Activated naive CD8-positive, alpha-beta T cell (primary cell): ENCODE results near the gene FILIP1L.

Experiments used
- H3K27ac Mint-ChIP-seq: one replicate; pipeline ENCODE4 v1.8.0; 2021; ENCODE audit warnings: mixed read lengths
- H3K27me3 Mint-ChIP-seq: one replicate; pipeline ENCODE4 v1.8.0; 2021; ENCODE audit warnings: mixed read lengths
- H3K36me3 Mint-ChIP-seq: one replicate; pipeline ENCODE4 v1.8.0; 2021; ENCODE audit warnings: mixed read lengths
- H3K4me1 Mint-ChIP-seq: one replicate; pipeline ENCODE4 v1.8.0; 2021; ENCODE audit warnings: low read depth, mixed read lengths
- H3K4me3 Mint-ChIP-seq: one replicate; pipeline ENCODE4 v1.8.0; 2021; ENCODE audit warnings: mild to moderate bottlenecking, mixed read lengths
- H3K9me3 Mint-ChIP-seq: one replicate; pipeline ENCODE4 v1.8.0; 2021; ENCODE audit warnings: low read depth, mixed read lengths

FILIP1L gene

DNA sequence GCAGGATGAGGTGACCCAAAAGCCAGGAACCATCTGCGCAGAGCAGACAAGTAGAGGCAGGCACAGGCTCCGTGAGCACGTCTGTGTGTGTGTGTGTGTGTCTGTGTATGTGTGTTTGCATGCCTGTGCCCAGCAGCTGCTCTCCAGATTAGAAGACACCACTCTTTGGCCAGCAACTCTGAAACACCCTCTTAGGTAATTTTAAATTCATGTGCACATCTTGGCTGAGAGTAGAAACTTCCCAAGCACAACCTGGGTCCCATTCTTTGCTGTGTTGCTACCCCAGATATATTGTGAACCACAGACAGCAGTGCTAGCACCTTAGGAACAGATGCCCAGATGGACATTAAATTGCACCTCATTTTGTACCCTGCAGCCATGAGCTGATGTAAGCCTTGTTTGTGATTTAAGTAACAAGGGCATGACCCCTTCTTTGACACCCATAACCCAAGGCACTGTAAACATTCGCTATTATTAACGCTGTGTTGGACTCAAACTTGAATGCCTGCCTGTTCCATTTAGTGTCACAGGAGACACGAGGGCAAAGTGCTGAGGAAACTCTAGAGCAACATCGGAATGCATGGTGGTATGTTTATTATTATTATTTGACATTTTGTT, at the start of gene FILIP1L:
Gene FILIP1L (minus strand): TSS at position 89 of the 618 bp plus-strand sequence.
- no peak within 1 kb of the TSS for H3K27ac Mint-ChIP-seq
- no peak within 1 kb of the TSS for H3K4me3 Mint-ChIP-seq
- no peaks in the 10 kb centered on the region for H3K9me3 Mint-ChIP-seq

DNA sequence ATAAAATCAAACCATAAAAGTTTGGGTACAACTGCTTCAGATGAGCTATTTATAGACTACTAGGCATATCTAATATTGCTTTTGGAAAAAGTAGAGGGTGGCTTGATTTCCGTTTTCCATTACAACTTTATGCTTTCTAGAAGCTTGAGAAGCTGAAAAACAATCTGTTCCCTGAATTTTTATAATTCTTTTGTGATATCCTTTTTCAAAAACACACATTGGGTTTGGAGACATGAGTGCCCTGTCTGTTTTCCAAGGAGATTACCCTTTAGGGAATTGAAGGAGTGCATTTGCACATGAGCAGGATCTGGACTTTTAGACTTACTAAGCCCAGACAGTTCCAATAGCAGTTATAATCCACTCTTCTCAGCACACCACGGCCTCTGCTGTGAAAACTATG, 49.5 kb upstream of the FILIP1L start:
- H3K36me3 Mint-ChIP-seq: peaks cover 19% of the 10 kb centered on the region
- no peaks in the 10 kb centered on the region for H3K27me3 Mint-ChIP-seq
- H3K4me3 Mint-ChIP-seq: no peak overlapping the region
- H3K27ac Mint-ChIP-seq: no peak overlapping the region
- peaks cover 5% of the 10 kb centered on the region for H3K4me1 Mint-ChIP-seq
- H3K9me3 Mint-ChIP-seq: no peaks in the 10 kb centered on the region

More for the DNA sequence above, at the start of gene FILIP1L:
- peaks cover 10% of the 10 kb centered on the region for H3K36me3 Mint-ChIP-seq
- no peaks in the 10 kb centered on the region for H3K4me1 Mint-ChIP-seq
- no peaks in the 10 kb centered on the region for H3K27me3 Mint-ChIP-seq

DNA sequence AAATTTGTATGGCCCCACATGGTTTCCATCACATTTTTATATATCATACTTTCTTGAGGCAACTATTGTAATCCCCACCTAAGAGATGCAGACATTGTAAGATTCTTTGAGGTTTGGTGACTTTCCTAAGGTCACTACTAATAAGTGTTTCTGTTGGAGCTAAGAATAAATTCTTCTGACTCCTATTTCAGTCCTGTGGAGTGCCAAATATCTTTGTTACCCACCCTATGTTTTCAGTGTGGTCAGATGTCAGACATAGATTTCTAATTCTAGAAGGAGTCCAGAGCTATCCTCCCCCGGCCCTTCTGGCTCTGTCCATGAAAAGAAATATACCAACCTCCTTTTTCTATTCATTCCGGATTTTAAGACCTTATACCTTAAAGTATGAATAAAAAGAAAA, 46.2 kb upstream of the FILIP1L start:
- no peak overlapping the region for H3K4me3 Mint-ChIP-seq
- peaks cover 5% of the 10 kb centered on the region for H3K4me1 Mint-ChIP-seq
- H3K27ac Mint-ChIP-seq: no peak overlapping the region
- peaks cover 7% of the 10 kb centered on the region for H3K9me3 Mint-ChIP-seq
- H3K36me3 Mint-ChIP-seq: peaks cover 31% of the 10 kb centered on the region
- H3K27me3 Mint-ChIP-seq: no peaks in the 10 kb centered on the region

DNA sequence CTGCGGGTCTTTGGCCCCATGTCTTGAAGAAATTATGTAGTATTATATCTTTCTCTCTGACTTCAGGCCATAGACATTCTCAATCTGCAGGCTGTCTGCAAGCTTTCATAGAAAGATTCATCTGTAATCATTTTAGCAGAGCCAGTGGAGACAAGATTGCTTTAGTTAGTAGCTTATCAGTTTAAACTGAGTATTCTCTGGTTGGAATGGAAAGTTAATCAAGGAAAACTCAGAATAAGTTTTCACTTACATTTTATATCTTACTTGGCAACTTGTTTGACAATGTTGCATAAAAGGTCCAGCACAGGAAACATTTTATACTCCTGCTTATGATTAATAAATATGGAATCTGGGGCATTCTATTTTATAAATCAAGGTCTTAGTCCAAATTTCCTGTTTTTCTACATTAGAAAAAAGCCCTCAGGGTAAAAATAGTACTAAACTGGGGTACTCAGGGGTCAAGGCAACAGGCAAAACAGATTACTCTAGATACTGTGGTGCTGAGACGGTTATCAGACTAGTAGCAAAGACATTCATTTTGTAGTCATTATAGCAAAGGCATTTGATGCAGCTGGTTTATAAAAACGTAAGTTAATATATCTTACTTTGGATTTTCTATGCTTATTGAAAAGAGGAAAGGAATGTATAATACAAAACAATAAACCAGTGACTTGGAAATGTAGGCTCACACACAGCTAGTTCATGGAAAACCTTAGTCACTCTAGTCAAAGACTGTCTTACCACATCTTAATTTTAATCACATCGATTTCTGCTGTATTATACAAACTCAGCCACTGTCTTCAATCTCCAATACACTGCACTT, 45.2 kb upstream of the FILIP1L start:
- Mint-ChIP-seq H3K4me3 (no peak overlapping the region), H3K4me1 (peaks cover 5% of the 10 kb centered on the region), H3K27ac (no peak overlapping the region), H3K27me3 (no peaks in the 10 kb centered on the region), H3K36me3 (peaks cover 37% of the 10 kb centered on the region), H3K9me3 (peaks cover 14% of the 10 kb centered on the region)

DNA sequence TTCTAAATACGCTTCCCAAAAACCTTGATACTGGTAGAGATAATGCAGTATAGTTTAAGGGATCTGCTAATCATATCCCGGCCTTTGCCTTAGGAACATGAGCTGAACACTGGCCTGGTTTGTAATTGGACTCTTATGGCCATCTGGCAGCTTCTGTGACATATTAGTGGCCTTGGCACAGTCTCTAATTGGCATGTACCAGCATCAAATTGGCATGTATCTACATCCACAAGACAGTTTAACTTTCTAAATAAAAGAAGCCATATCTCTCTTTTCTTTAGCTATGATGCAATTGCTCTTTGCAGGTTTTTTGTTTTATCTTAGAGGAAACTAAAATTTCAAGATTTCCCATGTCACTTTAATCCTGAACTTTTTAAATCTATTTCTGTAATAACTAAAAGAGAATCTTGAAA, 44.6 kb upstream of the FILIP1L start:
- Mint-ChIP-seq H3K27ac (no peak overlapping the region), H3K4me1 (peaks cover 5% of the 10 kb centered on the region), H3K27me3 (no peaks in the 10 kb centered on the region), H3K4me3 (no peak overlapping the region), H3K36me3 (peaks cover 37% of the 10 kb centered on the region), H3K9me3 (peaks cover 14% of the 10 kb centered on the region)

DNA sequence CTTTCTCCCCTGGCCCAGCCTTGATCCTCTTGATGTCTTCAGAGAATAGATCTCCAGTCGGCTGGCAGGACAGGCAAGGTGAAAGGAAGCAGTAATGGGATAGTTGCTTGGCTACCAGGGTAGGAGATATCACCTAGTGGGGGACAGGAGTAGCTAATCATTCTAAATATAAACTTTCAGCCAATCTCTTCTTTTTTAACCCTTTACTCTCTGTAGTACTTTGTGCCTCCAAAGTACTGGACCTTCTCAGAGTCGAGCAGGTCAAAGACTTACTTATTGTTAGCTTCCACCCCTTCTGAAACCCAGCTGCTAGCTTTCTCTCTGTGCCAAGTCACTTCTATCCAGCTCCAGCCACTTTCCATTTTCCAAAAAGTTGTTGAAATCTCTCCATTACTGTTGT, 43.4 kb upstream of the FILIP1L start:
- Mint-ChIP-seq H3K36me3 (peaks cover 45% of the 10 kb centered on the region), H3K4me1 (peaks cover 5% of the 10 kb centered on the region), H3K27ac (no peak overlapping the region), H3K4me3 (no peak overlapping the region), H3K27me3 (no peaks in the 10 kb centered on the region), H3K9me3 (peaks cover 14% of the 10 kb centered on the region)

DNA sequence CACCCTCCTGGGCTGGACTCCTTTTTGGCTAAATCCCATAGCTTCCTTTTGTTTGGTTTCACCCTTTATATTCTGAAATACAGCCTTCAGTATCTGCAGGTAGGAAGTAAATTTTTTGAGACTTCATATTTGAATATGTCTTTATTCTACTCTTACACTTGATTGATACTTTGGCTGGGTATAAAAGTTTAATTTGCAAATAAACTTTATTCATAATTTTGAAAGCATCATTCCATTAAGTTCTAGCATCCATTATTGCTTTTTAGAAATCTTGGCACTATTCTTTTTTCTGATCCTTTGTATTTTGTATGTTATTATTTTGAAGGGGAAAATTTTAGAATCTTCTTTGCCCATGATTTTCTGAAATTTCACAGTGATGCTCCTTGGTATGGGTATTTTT, 41.3 kb upstream of the FILIP1L start:
- H3K9me3 Mint-ChIP-seq: peaks cover 14% of the 10 kb centered on the region
- no peak overlapping the region for H3K27ac Mint-ChIP-seq
- peaks cover 6% of the 10 kb centered on the region for H3K4me1 Mint-ChIP-seq
- peaks cover 55% of the 10 kb centered on the region for H3K36me3 Mint-ChIP-seq
- no peaks in the 10 kb centered on the region for H3K27me3 Mint-ChIP-seq
- H3K4me3 Mint-ChIP-seq: no peak overlapping the region

DNA sequence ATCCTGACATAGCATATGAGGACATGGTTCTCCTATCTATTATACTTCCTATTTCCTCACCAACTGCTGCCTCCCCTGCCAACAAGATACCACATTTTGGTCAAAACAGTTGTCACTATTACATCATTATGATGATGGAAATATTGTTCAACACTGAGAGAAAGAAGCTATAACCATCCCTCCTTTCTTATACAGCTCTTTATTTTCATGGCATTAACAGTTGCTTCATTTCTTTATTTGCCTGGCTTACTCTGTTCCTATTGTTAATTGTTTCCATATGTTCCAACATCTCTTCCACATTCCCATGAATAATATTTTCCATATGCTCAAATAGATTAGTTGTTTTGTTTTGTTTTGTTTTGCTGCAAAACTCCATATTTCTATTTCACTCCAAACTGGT, 40.8 kb upstream of the FILIP1L start:
- no peaks in the 10 kb centered on the region for H3K27me3 Mint-ChIP-seq
- H3K4me3 Mint-ChIP-seq: no peak overlapping the region
- no peak overlapping the region for H3K27ac Mint-ChIP-seq
- H3K4me1 Mint-ChIP-seq: peaks cover 5% of the 10 kb centered on the region
- peaks cover 14% of the 10 kb centered on the region for H3K9me3 Mint-ChIP-seq
- peaks cover 55% of the 10 kb centered on the region for H3K36me3 Mint-ChIP-seq

DNA sequence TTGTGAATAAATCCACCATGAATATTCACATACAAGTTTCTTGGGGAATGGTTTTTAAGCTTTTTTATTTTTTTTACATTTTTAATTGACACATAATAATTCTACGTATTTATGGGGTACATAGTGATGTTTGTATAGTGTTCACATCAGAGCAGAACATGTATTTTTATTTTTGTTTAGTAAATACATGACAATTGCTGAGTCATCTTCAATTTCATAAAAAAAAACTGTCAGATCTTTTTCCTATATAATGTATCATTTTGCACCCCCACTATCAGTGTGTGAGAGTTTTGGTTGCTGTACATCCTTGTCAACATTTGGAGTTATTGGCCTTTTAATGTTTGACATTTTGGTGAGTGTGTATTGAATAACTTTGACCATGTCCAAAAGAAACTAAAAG, 39.9 kb upstream of the FILIP1L start:
- no peak overlapping the region for H3K4me3 Mint-ChIP-seq
- peaks cover 57% of the 10 kb centered on the region for H3K36me3 Mint-ChIP-seq
- peaks cover 3% of the 10 kb centered on the region for H3K4me1 Mint-ChIP-seq
- H3K9me3 Mint-ChIP-seq: peaks cover 14% of the 10 kb centered on the region
- H3K27me3 Mint-ChIP-seq: no peaks in the 10 kb centered on the region
- no peak overlapping the region for H3K27ac Mint-ChIP-seq

DNA sequence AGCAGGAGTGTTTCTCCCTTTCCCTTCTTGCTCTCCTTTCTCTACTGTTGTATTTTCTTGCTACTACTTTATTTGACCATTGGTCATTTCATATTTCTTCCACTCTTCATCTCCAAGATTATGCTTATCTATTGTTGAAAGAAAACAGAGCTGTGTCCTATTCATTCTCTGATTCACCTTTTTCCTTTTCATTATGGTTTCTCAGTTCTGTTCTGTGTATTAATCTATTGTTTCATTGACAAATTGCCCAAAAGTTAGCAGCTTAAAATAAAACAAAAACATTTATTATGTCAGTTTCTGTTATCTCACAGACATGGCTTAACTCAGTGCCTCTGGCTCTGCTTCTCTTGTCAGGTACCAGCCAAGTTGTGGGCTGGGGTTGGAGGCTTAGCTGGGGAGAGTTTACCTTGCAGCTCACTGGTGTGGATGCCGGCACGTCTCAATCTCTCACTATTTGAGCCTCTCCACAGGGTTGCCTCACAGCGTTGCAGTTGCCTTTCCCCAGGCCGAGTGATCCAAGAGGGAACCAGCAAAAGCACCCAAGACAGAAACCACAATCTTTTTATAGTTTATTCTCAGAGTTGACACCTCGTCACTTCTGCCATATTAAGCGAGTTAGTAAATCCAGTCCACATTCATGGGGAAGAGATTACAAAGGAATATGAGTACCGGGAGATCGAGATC, 36.9 kb upstream of the FILIP1L start:
- Mint-ChIP-seq H3K27me3 (no peaks in the 10 kb centered on the region), H3K4me3 (no peak overlapping the region), H3K9me3 (peaks cover 8% of the 10 kb centered on the region), H3K36me3 (peaks cover 55% of the 10 kb centered on the region), H3K4me1 (peaks cover 3% of the 10 kb centered on the region), H3K27ac (peak overlapping the region; percentile 59)

DNA sequence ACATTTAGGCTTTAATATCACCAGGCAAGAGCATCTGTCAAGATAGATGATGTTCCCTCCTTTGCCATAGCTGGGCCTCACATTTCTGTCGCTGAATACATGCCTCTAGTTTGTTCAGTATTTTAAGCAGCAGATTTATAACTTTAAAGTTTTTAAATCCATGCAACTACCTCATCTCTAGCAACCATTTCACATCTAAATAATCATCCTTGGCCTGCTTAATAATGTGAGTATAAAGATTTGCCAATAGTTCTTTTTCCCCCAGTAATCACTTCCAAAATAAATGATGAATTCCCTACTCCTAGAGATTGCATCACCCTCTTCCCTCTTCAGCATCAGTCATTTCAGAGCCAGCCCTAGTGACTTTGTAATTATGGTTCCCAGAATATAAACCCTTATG, 36.2 kb upstream of the FILIP1L start:
- no peaks in the 10 kb centered on the region for H3K27me3 Mint-ChIP-seq
- peaks cover 7% of the 10 kb centered on the region for H3K9me3 Mint-ChIP-seq
- no peak overlapping the region for H3K27ac Mint-ChIP-seq
- H3K4me3 Mint-ChIP-seq: no peak overlapping the region
- peaks cover 54% of the 10 kb centered on the region for H3K36me3 Mint-ChIP-seq
- peaks cover 3% of the 10 kb centered on the region for H3K4me1 Mint-ChIP-seq

DNA sequence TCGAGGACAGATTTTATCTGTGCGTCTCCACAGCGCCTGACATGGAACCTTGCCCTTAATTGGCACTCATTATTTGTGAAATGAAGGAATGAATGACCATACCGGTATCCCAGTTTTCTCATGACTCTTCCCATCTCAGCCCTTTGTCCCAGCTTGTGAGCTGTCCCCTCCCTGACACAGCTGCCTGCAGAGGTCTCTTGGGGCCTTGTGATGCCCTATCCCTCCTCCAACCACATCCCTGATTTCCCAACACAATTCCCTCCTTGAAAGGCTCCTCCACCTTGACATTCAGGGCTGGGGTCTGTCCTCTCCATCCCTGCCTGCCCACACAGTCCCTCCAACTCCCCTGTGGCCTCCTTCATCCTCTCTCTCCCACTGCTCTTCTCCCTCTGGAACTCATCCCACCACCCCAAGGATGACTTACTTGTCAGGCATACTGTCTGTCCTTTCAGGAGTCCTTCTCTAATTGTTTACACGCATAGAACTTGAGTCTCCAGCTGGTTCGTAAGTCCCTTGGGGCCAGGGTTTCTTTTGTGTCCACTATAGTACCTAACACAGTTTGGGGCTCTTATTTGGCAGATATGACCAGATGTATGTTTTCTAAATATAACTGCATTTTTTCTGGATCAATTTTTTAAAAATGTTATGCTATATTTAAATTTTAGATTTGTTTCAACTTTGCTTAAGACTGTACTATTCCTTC, 35.6 kb upstream of the FILIP1L start:
- Mint-ChIP-seq H3K27ac (no peak overlapping the region), H3K27me3 (no peaks in the 10 kb centered on the region), H3K4me3 (no peak overlapping the region), H3K4me1 (peaks cover 3% of the 10 kb centered on the region), H3K36me3 (peaks cover 48% of the 10 kb centered on the region), H3K9me3 (peaks cover under 1% of the 10 kb centered on the region)

DNA sequence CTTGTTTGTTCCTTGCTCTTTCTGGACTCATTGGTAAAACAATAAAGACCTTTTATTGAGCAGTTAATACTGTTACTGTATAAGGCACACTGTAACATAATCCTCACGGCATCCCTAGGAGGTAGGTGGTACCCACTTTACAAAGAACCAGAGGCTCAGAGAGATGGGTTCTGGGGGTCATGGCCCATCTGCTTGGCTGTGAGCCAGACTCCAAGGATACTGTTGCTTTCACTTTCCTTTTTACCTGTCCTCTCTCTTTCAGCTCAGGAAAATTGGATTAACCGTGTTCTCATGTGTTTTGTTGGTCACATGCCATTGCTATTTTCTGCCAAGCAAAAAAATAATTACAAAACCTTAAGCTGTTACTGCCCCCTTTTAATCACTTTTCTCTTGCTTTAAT, 34.8 kb upstream of the FILIP1L start:
- H3K27ac Mint-ChIP-seq: no peak overlapping the region
- no peaks in the 10 kb centered on the region for H3K9me3 Mint-ChIP-seq
- H3K36me3 Mint-ChIP-seq: peaks cover 47% of the 10 kb centered on the region
- H3K4me3 Mint-ChIP-seq: no peak overlapping the region
- H3K27me3 Mint-ChIP-seq: no peaks in the 10 kb centered on the region
- peaks cover 3% of the 10 kb centered on the region for H3K4me1 Mint-ChIP-seq

DNA sequence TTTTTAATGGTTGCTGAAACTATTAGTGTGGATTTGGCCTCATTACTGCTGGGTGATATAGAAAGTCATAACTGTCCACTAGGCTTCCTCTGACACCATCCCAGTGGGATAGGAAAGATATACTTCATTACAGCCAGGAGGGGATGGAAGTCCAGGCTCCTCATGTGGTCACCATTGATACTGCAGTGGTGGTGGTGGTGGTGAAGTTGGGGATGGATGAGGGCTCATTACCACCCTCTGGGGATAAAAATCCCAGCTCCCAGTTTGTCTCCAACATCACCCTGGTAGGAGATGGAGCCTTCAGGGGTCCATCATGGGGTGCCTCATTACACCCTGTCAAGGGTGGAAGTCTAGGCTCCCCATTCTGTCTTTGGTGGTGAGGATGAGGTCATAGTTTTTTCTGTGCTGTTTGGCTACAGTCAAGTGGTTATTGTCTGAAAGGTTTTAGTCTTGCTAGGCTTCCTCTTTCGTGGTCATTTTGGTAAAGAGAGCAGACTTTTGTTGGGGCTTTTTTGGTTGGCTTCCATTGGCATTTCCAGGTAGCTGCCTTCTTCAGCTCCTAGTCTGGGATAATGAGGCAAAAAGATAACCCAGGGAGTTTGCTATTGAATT, 30.1 kb upstream of the FILIP1L start:
- H3K36me3 Mint-ChIP-seq: peaks cover 37% of the 10 kb centered on the region
- H3K4me1 Mint-ChIP-seq: no peaks in the 10 kb centered on the region
- no peak overlapping the region for H3K4me3 Mint-ChIP-seq
- H3K27ac Mint-ChIP-seq: no peak overlapping the region
- H3K27me3 Mint-ChIP-seq: no peaks in the 10 kb centered on the region
- peaks cover 21% of the 10 kb centered on the region for H3K9me3 Mint-ChIP-seq
